Measurements from ENCODE around the gene ZNF566.

DNA sequence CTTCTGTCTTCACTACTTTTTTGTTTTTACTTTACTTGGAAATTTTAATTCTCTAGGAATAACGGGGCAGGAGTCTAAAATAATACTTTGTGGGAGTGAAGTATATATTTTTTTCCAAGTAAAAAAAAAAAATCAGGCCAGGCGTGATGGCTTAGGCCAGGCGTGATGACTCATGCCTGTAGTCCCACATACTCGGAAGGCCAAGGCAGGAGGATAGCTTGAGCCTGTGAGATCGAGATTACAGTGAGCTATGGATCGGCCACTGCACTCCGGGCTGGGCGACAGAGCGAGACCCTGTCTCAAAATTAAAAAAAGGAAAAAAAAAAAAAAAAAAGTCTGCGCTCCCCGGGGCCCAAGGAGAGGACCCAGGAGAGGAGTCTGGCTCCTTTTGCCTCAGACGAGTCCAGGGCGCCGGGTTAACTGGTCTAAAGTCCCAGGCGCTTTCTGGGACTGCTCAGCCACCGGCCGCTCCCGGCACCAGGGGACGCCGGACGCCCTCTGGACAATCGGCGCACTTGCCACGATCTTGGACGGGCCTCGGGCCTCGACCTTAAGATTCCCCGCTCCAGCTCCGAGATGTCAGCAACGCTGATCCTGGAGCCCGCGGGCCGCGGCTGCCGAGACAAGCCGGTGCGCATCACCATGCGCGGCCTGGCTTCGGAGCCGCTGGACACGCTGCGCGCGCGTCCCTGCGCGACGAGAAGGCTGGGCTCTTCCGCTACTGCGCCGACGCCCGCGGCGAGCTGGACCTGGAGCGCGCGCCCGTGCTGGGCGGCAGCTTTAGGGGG lies 68.2 kb downstream of the ZNF566 start:
- TF ChIP-seq, protein P1, sequence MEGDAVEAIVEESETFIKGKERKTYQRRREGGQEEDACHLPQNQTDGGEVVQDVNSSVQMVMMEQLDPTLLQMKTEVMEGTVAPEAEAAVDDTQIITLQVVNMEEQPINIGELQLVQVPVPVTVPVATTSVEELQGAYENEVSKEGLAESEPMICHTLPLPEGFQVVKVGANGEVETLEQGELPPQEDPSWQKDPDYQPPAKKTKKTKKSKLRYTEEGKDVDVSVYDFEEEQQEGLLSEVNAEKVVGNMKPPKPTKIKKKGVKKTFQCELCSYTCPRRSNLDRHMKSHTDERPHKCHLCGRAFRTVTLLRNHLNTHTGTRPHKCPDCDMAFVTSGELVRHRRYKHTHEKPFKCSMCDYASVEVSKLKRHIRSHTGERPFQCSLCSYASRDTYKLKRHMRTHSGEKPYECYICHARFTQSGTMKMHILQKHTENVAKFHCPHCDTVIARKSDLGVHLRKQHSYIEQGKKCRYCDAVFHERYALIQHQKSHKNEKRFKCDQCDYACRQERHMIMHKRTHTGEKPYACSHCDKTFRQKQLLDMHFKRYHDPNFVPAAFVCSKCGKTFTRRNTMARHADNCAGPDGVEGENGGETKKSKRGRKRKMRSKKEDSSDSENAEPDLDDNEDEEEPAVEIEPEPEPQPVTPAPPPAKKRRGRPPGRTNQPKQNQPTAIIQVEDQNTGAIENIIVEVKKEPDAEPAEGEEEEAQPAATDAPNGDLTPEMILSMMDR (IDR thresholded peaks at IDR 0.05; ENCODE audit: low read length) = no peak
- no peak for TF ChIP-seq EZH2 (IDR thresholded peaks at IDR 0.05; ENCODE audit: borderline replicate concordance, low read length)

All from OCI-LY1 (cell line).